ENCODE results near the gene EIF1AX.
"Not testable (repeated sequence)": the region's sequence is repeated elsewhere in the genome, so short reads cannot be mapped to it uniquely, and the experiment has no call there.

The EIF1AX gene

GRCh38 chrX:20141281-20142220 is at the start of gene EIF1AX:
Gene EIF1AX (minus strand): TSS chrX:20141838. CDS start chrX:20141640, 198 bp downstream.
- peak; percentile 62 to 92 for DNase-seq

- DNase-seq: no peak
Observed at GRCh38 chrX:20189171-20189570, 47.5 kb upstream of the EIF1AX start.

- no peak for DNase-seq
Observed at GRCh38 chrX:20181598-20182329, 40.1 kb upstream of the EIF1AX start.

- no peak for DNase-seq
Observed at GRCh38 chrX:20177093-20177492, 35.5 kb upstream of the EIF1AX start.

- no peak for DNase-seq
Observed at GRCh38 chrX:20173856-20174255, 32.2 kb upstream of the EIF1AX start.

- DNase-seq: no peak
Observed at GRCh38 chrX:20173313-20173712, 31.7 kb upstream of the EIF1AX start.

GRCh38 chrX:20171887-20172286 is 30.2 kb upstream of the EIF1AX start:
- no peak for DNase-seq

GRCh38 chrX:20162516-20162915 is 20.9 kb upstream of the EIF1AX start:
- DNase-seq: not testable (repeated sequence)

- no peak for DNase-seq
Observed at GRCh38 chrX:20159797-20160385, 18.3 kb upstream of the EIF1AX start.

GRCh38 chrX:20151689-20152088 is 10.1 kb upstream of the EIF1AX start:
- no peak for DNase-seq

- no peak for DNase-seq
Observed at GRCh38 chrX:20149326-20149725, 7.7 kb upstream of the EIF1AX start.

- no peak for DNase-seq
Observed at GRCh38 chrX:20147561-20147960, 5.9 kb upstream of the EIF1AX start.

GRCh38 chrX:20144491-20144890 is 2.9 kb upstream of the EIF1AX start:
- DNase-seq: peak in 1 of 2 donors; percentile 51

- DNase-seq: no peak
Observed at GRCh38 chrX:20143561-20143960, 1.9 kb upstream of the EIF1AX start.

- DNase-seq: no peak
Observed at GRCh38 chrX:20143111-20143510, 1.5 kb upstream of the EIF1AX start.

GRCh38 chrX:20140420-20140819 is 1.2 kb downstream of the EIF1AX start:
- DNase-seq: no peak

GRCh38 chrX:20139966-20140365 is 1.7 kb downstream of the EIF1AX start:
- DNase-seq: no peak

GRCh38 chrX:20135944-20136343 is 5.7 kb downstream of the EIF1AX start:
- DNase-seq: no peak

- DNase-seq: no peak
Observed at GRCh38 chrX:20132666-20133065, 9.0 kb downstream of the EIF1AX start.

- no peak for DNase-seq
Observed at GRCh38 chrX:20130357-20130756, 11.3 kb downstream of the EIF1AX start.

GRCh38 chrX:20129547-20129946 is 12.1 kb downstream of the EIF1AX start:
- DNase-seq: no peak

- no peak for DNase-seq
Observed at GRCh38 chrX:20128670-20129069, 13.0 kb downstream of the EIF1AX start.

- DNase-seq: not testable (repeated sequence)
Observed at GRCh38 chrX:20127440-20127839, 14.2 kb downstream of the EIF1AX start.

- not testable (repeated sequence) for DNase-seq
Observed at GRCh38 chrX:20126833-20127232, 14.8 kb downstream of the EIF1AX start.
